Common myeloid progenitor, CD34-positive (primary cell): ENCODE measurements around the gene CEACAM19.
"Not testable (repeated sequence)": the region's sequence is repeated elsewhere in the genome, so short reads cannot be mapped to it uniquely, and the experiment has no call there.

Source experiments
- CTCF ChIA-PET: fragments of 350-600 bp; sonication (Branson Sonifier 250); formaldehyde crosslinking; loops from one replicate; lab custom pipeline; 2021; ENCODE audit warnings: antibody characterized with exemption; lab: Charles Lee
- POLR2A ChIA-PET: fragments of 350-600 bp; sonication (Branson Sonifier 250); formaldehyde crosslinking; loops from one replicate; lab custom pipeline; 2021; ENCODE audit warnings: antibody characterized with exemption; lab: Charles Lee
- DNase-seq, 3 donors: peaks; one replicate each; pipeline versions ENCODE4 v3.0.0 to v3.0.0-alpha.2; 2013
- H3K27ac ChIP-seq, 2 experiments: 1 replicate in 1 of 2; 2 replicates in 1 of 2; pipeline ENCODE4 v1.7.0; 2013; ENCODE audit warnings: inconsistent platforms in 2 of 2, low read length in 2 of 2, mild to moderate bottlenecking in 2 of 2, low read depth in 1 of 2, moderate library complexity in 1 of 2; ENCODE audit not compliant: severe bottlenecking in 2 of 2, insufficient read depth in 1 of 2, poor library complexity in 1 of 2
- H3K27me3 ChIP-seq, 5 experiments: replicated peaks in 2 of 5; 1 replicate in 3 of 5; 2 replicates in 2 of 5; pipeline versions ENCODE4 v1.6.1 to v1.7.0; 2013; ENCODE audit warnings: low read length in 4 of 5, mild to moderate bottlenecking in 2 of 5, moderate library complexity in 2 of 5, inconsistent platforms in 1 of 5; ENCODE audit not compliant: insufficient read depth in 5 of 5, control insufficient read depth in 4 of 5
- H3K36me3 ChIP-seq, 4 experiments: 1 replicate in 2 of 4; 2 replicates in 2 of 4; pipeline versions ENCODE4 v1.6.1 to v1.7.0; 2013; ENCODE audit warnings: low read length in 3 of 4, control low read depth in 1 of 4, mild to moderate bottlenecking in 1 of 4; ENCODE audit not compliant: control insufficient read depth in 4 of 4, insufficient read depth in 4 of 4
- H3K4me1 ChIP-seq, 4 experiments: 1 replicate in 3 of 4; 2 replicates in 1 of 4; pipeline versions ENCODE4 v1.6.1 to v1.7.1; 2013; ENCODE audit warnings: low read length in 3 of 4, mild to moderate bottlenecking in 3 of 4, control low read depth in 1 of 4, inconsistent platforms in 1 of 4, moderate library complexity in 1 of 4; ENCODE audit not compliant: control insufficient read depth in 4 of 4, insufficient read depth in 4 of 4; ENCODE audit errors: control extremely low read depth in 1 of 4
- H3K4me3 ChIP-seq, 7 experiments: 1 replicate in 4 of 7; 2 replicates in 3 of 7; pipeline versions ENCODE4 v1.5.1 to v1.7.0; 2013; ENCODE audit warnings: mild to moderate bottlenecking in 7 of 7, low read length in 6 of 7, moderate library complexity in 6 of 7, inconsistent platforms in 2 of 7, low read depth in 2 of 7, control low read depth in 1 of 7; ENCODE audit not compliant: insufficient read depth in 4 of 7, control insufficient read depth in 1 of 7; ENCODE audit errors: extremely low read depth in 1 of 7
- H3K9me3 ChIP-seq, 5 experiments: 1 replicate in 4 of 5; 2 replicates in 1 of 5; pipeline versions ENCODE4 v1.6.1 to v1.7.1; 2013; ENCODE audit warnings: low read length in 4 of 5, mild to moderate bottlenecking in 2 of 5, inconsistent platforms in 1 of 5, low read depth in 1 of 5, moderate library complexity in 1 of 5; ENCODE audit not compliant: control insufficient read depth in 4 of 5, insufficient read depth in 2 of 5; ENCODE audit errors: control extremely low read depth in 1 of 5
- WGBS: methylation state at CpG from one replicate; pipeline ENCODE4 v1.1.5; 2013; ENCODE audit not compliant: insufficient coverage; 5-methylcytosine and 5-hydroxymethylcytosine counted together

CEACAM19 gene

GRCh38 chr19:44662691-44663385 lies 8.4 kb upstream of the CEACAM19 start:
- H3K27ac ChIP-seq, result no peak overlapping the region
- ChIA-PET CTCF (interaction anchor here (0.8 to 2.7 kb wide), 8 partner anchors 10 to 140 kb away, joined by 3 to 10 read pairs (median 4); partner anchors contain the start of gene CEACAM19), POLR2A (no interaction called here)
- H3K4me1 ChIP-seq, result no peaks in the 10 kb centered on the region
- no peak overlapping the region for H3K4me3 ChIP-seq
- DNase-seq, result no peak
- no peaks in the 10 kb centered on the region for H3K9me3 ChIP-seq
- 99% methylated on average over 7 of the region's 7 CpGs for WGBS
- no peaks in the 10 kb centered on the region for H3K27me3 ChIP-seq
- peaks cover 13 to 49% (median 31%) of the 10 kb centered on the region in 4 experiments for H3K36me3 ChIP-seq

- DNase-seq, result no peak
- Histone ChIP-seq H3K27ac (no peak overlapping the region), H3K36me3 (peaks cover 7 to 38% (median 23%) of the 10 kb centered on the region in 4 experiments), H3K9me3 (no peaks in the 10 kb centered on the region), H3K4me1 (no peaks in the 10 kb centered on the region), H3K27me3 (no peaks in the 10 kb centered on the region), H3K4me3 (no peak overlapping the region)
- POLR2A ChIA-PET, result no interaction called here
- CTCF ChIA-PET, result interaction anchor here (0.7 to 2.7 kb wide), 6 partner anchors 8 to 93 kb away, joined by 3 to 10 read pairs (median 4); partner anchors contain the start of gene CEACAM19
- WGBS, result 98% methylated on average over 5 of the region's 5 CpGs
Measured at GRCh38 chr19:44663996-44664395, 7.3 kb upstream of the CEACAM19 start.

- peaks cover 2 to 30% (median 18%) of the 10 kb centered on the region in 4 experiments for H3K36me3 ChIP-seq
- no peaks in the 10 kb centered on the region for H3K4me1 ChIP-seq
- no peaks in the 10 kb centered on the region for H3K27me3 ChIP-seq
- no peak overlapping the region for H3K27ac ChIP-seq
- ChIA-PET POLR2A (no interaction called here), CTCF (interaction anchor here (1.0 to 1.3 kb wide), 2 partner anchors 9 to 93 kb away, joined by 3 to 5 read pairs; no protein-coding TSS in a partner anchor)
- DNase-seq, result no peak
- no peak overlapping the region for H3K4me3 ChIP-seq
- 95% methylated on average over 4 of the region's 10 CpGs for whole genome bisulfite sequencing
- H3K9me3 ChIP-seq, result no peaks in the 10 kb centered on the region
Measured at GRCh38 chr19:44664976-44665375, 6.3 kb upstream of the CEACAM19 start.

DNA sequence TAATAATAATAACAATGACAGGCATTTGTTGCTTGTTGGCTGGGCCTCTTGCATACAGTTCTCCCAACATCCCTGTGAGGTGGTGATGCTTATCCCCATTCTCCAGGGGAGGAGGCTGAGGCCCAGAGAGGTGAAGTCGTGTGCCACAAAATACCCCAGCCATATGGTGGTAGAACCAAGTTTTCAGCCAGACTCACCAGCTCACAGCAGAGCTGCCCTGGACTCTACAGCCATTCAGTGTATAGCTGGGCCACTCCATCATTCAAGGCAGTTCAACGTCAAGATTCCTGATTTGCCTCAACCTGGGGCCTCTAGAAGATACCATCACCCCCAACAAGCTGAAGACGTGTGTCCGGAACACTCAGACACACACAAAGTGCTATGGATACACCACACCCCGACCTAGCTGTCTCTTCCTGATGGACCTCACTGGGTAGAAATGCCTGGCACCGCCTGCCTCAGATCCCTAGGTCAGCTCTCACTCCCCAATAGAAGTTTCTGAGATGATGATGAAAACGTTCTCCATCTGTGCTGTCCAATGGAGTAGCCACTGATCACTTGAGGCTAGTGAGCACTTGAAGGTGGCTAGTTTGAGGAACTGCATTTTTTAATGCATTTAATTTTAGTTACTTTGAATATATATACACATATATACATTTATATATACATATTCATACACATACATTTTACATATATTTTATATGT lies 4.3 kb upstream of the CEACAM19 start:
- Histone ChIP-seq H3K4me3 (no peak overlapping the region), H3K27me3 (no peaks in the 10 kb centered on the region), H3K9me3 (no peaks in the 10 kb centered on the region), H3K4me1 (no peaks in the 10 kb centered on the region), H3K36me3 (peaks cover 0 to 15% (median 7%) of the 10 kb centered on the region in 4 experiments), H3K27ac (no peak overlapping the region)
- ChIA-PET CTCF (interaction anchor here (1.3 to 2.0 kb wide), 2 partner anchors 10 to 57 kb away, joined by 6 read pairs; no protein-coding TSS in a partner anchor), POLR2A (no interaction called here)
- 92% methylated on average over 5 of the region's 7 CpGs for WGBS
- DNase-seq, result peak in 1 of 3 donors; percentile 29

GRCh38 chr19:44668985-44669764 lies 2.1 kb upstream of the CEACAM19 start:
- CTCF ChIA-PET, result interaction anchor here (1.0 kb wide), 1 partner anchor 98 kb away, joined by 3 read pairs; no protein-coding TSS in a partner anchor
- POLR2A ChIA-PET, result no interaction called here
- DNase-seq, result no peak
- Histone ChIP-seq H3K9me3 (no peaks in the 10 kb centered on the region), H3K27ac (no peak overlapping the region), H3K27me3 (no peaks in the 10 kb centered on the region), H3K4me3 (no peak overlapping the region), H3K36me3 (no peaks in the 10 kb centered on the region), H3K4me1 (no peaks in the 10 kb centered on the region)
- WGBS, result 94% methylated on average over 2 of the region's 2 CpGs

DNA sequence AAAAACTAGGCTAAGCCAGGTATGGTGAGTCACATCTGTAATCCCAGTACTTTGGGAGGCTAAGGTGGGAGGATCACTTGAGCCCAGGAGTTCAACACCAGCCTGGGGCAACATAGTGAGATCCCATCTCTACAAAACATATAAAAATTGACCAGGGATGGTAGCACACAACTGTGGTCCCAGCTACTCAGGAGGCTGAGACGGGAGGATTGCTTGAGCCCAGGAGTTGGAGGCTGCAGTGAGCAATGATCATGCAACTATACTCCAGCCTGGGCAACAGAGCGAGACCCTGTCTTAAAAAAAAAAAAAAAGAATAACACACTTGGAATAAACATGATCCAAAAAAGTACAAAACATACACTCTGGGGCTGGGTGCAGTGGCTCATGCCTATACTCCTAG lies 1.3 kb upstream of the CEACAM19 start:
- DNase-seq, H3K27me3 ChIP-seq, CTCF ChIA-PET, H3K4me1 ChIP-seq, H3K4me3 ChIP-seq, H3K36me3 ChIP-seq, POLR2A ChIA-PET, H3K27ac ChIP-seq, H3K9me3 ChIP-seq: not testable (repeated sequence)
- WGBS, result 100% methylated on average over 1 of the region's 2 CpGs
